Measurements from ENCODE around the gene TCP11. TPM values are rescaled to one million over a fixed set of nuclear protein-coding genes. Genes with fewer than 3 reads are reported as not detected.

TCP11 gene
- total RNA-seq, 1 donor from 2014 or later: not detected

DNA sequence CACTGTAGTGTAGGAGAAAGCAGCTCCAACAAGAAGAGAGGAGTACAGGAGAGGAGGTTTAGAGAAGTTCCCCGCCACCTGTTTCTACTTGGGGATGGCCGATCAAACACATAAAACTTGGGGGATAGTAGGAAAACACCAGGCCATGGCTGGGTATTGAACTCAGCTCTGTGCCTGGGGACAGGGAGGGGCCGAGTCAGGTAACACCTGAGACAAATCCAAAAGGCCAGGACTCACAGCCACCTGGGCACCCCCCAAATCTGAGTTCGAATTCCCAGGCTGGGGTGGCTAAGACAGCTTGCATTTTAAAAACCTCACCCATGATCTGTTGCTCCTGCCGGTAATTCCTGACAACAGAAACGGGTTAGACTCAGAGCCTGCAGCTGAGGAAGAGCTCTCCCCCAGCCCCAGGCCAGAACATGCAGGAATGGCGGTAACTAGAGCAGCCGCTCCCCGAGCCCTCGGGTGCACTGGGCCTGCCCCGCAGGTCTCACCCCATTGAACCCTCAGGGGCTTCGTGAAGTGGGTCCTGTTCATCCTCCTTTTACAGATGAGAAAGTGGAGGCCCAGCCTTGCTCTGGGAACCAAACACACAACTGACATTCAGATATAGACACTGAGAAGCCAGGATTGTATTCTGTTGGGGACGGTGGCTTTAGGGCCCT is 61.0 kb downstream of the TCP11 start:
- DNase-seq (ENCODE audit: low read depth) (no peak), FAIRE-seq (no peak)
- no peaks in the 10 kb centered on the region for H3K27me3 ChIP-seq (ENCODE audit: control insufficient read depth, insufficient read depth, low read length)
- no peak overlapping the region for H3K4me3 ChIP-seq (ENCODE audit: low read depth, low read length)
- TF ChIP-seq, protein P1, sequence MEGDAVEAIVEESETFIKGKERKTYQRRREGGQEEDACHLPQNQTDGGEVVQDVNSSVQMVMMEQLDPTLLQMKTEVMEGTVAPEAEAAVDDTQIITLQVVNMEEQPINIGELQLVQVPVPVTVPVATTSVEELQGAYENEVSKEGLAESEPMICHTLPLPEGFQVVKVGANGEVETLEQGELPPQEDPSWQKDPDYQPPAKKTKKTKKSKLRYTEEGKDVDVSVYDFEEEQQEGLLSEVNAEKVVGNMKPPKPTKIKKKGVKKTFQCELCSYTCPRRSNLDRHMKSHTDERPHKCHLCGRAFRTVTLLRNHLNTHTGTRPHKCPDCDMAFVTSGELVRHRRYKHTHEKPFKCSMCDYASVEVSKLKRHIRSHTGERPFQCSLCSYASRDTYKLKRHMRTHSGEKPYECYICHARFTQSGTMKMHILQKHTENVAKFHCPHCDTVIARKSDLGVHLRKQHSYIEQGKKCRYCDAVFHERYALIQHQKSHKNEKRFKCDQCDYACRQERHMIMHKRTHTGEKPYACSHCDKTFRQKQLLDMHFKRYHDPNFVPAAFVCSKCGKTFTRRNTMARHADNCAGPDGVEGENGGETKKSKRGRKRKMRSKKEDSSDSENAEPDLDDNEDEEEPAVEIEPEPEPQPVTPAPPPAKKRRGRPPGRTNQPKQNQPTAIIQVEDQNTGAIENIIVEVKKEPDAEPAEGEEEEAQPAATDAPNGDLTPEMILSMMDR (IDR thresholded peaks at IDR 0.05; ENCODE audit: insufficient read depth, low read length, severe bottlenecking): no peak
- peaks cover 27% of the 10 kb centered on the region for H3K36me3 ChIP-seq (ENCODE audit: control insufficient read depth, insufficient read depth, low read length)

DNA sequence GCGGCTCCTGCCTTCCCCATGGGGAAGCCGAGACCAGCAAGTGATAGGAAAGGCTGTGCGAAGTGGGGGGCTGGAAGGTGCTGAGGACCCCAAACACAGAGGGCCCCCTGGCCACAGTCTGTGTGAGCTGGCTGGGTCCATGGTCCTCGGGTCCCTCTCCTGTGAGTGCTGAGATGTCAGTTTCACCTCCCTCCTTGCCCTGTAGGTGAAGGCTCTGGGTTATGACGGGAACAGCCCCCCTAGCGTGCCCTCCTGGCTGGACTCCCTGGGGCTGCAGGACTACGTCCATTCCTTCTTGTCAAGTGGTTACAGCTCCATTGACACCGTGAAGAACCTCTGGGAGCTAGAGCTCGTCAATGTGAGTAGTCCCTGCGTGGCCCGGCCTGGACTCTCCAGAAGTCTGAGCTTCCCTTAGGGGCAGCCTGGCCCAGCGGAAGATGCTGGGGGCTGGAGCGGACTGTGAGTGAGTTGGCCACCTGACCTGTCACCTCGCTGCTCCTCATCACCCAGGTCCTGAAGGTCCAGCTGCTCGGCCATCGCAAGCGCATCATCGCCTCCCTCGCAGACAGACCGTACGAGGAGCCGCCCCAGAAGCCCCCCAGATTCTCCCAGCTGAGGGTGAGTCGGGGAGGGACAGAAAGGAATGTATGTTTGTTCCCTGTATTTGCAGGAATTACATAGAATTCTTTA is 61.7 kb downstream of the TCP11 start:
- no peak for DNase-seq (ENCODE audit: low read depth)
- Histone ChIP-seq H3K4me3 (ENCODE audit: low read depth, low read length) (no peak overlapping the region), H3K27me3 (ENCODE audit: control insufficient read depth, insufficient read depth, low read length) (no peaks in the 10 kb centered on the region), H3K36me3 (ENCODE audit: control insufficient read depth, insufficient read depth, low read length) (peaks cover 29% of the 10 kb centered on the region)
- no peak for FAIRE-seq
- TF ChIP-seq, protein P1 (IDR thresholded peaks at IDR 0.05; ENCODE audit: insufficient read depth, low read length, severe bottlenecking): no peak

DNA sequence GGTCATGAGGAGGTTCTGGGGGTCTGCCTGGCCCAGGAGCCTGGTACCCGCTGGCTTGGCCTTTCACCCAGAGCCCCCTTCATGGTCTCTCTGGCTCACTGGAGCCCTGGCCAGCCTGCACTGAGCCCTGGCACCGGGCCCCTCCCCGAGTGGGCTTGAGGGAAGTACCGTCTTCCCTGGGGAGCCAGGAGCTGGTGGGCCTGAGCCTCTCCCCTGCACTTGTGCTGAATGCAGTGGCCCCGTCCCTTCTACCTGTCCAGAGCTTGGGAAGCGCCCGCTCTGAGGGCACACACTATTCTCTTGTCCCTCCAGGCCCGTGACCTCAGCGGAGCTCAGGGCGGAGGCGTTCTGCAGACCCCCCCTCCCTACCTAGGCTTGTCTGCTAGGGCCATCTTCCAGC is 62.2 kb downstream of the TCP11 start:
- no peak overlapping the region for H3K4me3 ChIP-seq (ENCODE audit: low read depth, low read length)
- TF ChIP-seq, protein P1 (IDR thresholded peaks at IDR 0.05; ENCODE audit: insufficient read depth, low read length, severe bottlenecking): no peak
- DNase-seq (ENCODE audit: low read depth): no peak
- no peaks in the 10 kb centered on the region for H3K27me3 ChIP-seq (ENCODE audit: control insufficient read depth, insufficient read depth, low read length)
- FAIRE-seq: no peak
- peaks cover 28% of the 10 kb centered on the region for H3K36me3 ChIP-seq (ENCODE audit: control insufficient read depth, insufficient read depth, low read length)

DNA sequence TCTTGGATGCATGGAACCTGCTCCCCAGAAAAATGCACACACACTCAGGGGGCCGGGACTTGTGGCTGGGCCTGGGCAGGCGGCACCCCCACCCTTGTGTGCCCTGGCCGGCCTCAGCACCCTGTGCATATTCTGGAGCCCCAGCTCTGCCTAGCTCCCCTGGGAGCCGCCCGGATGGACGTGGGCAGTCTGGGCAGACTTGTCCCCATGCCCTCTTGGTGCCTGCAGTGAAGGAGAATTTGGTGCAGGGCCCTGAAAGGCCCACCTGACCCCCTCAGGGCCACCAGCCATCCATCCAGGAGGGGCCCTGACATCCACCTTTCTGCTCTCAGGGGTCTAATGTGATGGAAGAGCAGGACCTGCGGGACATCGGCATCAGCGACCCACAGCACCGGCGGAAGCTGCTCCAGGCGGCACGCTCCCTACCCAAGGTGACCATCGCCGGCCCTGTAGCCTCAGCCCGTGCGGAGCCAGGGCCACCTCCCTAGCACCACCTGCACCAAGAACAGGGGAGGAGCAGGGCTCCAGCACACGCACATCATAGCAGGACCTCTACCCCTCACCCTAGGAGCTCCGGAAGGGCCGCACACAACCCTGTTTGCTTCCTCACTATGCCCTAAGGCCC is 62.8 kb downstream of the TCP11 start:
- Histone ChIP-seq H3K36me3 (ENCODE audit: control insufficient read depth, insufficient read depth, low read length) (peaks cover 24% of the 10 kb centered on the region), H3K4me3 (ENCODE audit: low read depth, low read length) (no peak overlapping the region), H3K27me3 (ENCODE audit: control insufficient read depth, insufficient read depth, low read length) (no peaks in the 10 kb centered on the region)
- TF ChIP-seq, protein P1 (IDR thresholded peaks at IDR 0.05; ENCODE audit: insufficient read depth, low read length, severe bottlenecking): no peak
- no peak for DNase-seq (ENCODE audit: low read depth)
- no peak for FAIRE-seq

DNA sequence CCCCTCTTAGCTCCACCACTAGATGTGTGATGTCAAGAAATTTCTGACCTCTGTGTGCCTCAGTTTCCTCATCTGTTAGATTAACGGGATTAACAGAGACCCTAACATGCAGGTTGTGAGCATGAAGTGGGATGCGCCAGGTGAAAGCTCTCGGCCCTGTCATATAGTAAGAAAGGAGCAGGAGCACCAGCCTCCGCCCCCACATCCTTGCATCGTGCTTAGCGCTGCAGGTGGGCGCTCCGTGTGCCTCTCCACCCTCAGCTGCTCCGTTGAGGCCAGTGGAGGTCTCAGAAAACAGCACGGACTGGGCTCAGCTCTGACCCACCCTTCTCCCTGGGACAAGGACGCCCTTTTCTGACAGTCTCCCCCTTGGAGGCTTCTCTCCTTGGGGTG is 63.4 kb downstream of the TCP11 start:
- Histone ChIP-seq H3K27me3 (ENCODE audit: control insufficient read depth, insufficient read depth, low read length) (no peaks in the 10 kb centered on the region), H3K4me3 (ENCODE audit: low read depth, low read length) (no peak overlapping the region), H3K36me3 (ENCODE audit: control insufficient read depth, insufficient read depth, low read length) (peaks cover 24% of the 10 kb centered on the region)
- TF ChIP-seq, protein P1 (IDR thresholded peaks at IDR 0.05; ENCODE audit: insufficient read depth, low read length, severe bottlenecking): no peak
- no peak for DNase-seq (ENCODE audit: low read depth)
- no peak for FAIRE-seq
